H1 (cell line): ENCODE measurements around the gene RYR3. TPM values are rescaled to one million over a fixed set of nuclear protein-coding genes. Genes with fewer than 3 reads are reported as not detected.
A peak's percentile ranks its signal among the peaks of the same experiment; 100 is the strongest.

Experiments used
- CTCF ChIA-PET: fragments of 300-600 bp; sonication (Branson Sonifier 250); formaldehyde crosslinking; loops from one replicate; lab custom pipeline; 2021; ENCODE audit not compliant: partially characterized antibody; lab: Charles Lee
- POLR2A ChIA-PET: fragments of 300-600 bp; sonication (Branson Sonifier 250); formaldehyde crosslinking; loops from one replicate; lab custom pipeline; 2021; ENCODE audit warnings: inconsistent platforms; ENCODE audit not compliant: partially characterized antibody; lab: Charles Lee
- DNase-seq, 2 experiments: peaks; one replicate each; pipeline versions ENCODE4 v3.0.0 to v3.0.0-alpha.2; 2010 to 2022; ENCODE audit warnings: low spot score in 2 of 2, low read depth in 1 of 2, mixed read lengths in 1 of 2
- FAIRE-seq: peaks from 2 replicates; lab custom pipeline; 2011; peaks lifted over from hg19 to GRCh38; lab: Jason Lieb, UNC
- H2AFZ ChIP-seq: 2 replicates; pipeline ENCODE4 v1.8.1; 2012; ENCODE audit warnings: low read length, inconsistent platforms
- H2AK5ac ChIP-seq: 2 replicates; pipeline ENCODE4 v1.6.1; 2013; ENCODE audit warnings: low read depth, low read length
- H2BK120ac ChIP-seq: replicated peaks from 2 replicates; pipeline ENCODE3; 2013; ENCODE audit warnings: low read depth, low read length, inconsistent platforms
- H2BK12ac ChIP-seq: 2 replicates; pipeline ENCODE4 v1.6.1; 2013; ENCODE audit warnings: low read depth, low read length
- H2BK15ac ChIP-seq: 2 replicates; pipeline ENCODE4 v1.6.1; 2013; ENCODE audit warnings: low read length
- H2BK20ac ChIP-seq: 2 replicates; pipeline ENCODE4 v1.6.1; 2013; ENCODE audit warnings: low read length
- H2BK5ac ChIP-seq: 2 replicates; pipeline ENCODE4 v1.6.1; 2013; ENCODE audit warnings: low read depth, low read length
- H3K14ac ChIP-seq: 2 replicates; pipeline ENCODE4 v1.6.1; 2013; ENCODE audit warnings: inconsistent platforms; ENCODE audit not compliant: insufficient read length
- H3K18ac ChIP-seq: 2 replicates; pipeline ENCODE4 v1.6.1; 2013; ENCODE audit warnings: low read length; ENCODE audit errors: extremely low read depth
- H3K23ac ChIP-seq: 2 replicates; pipeline ENCODE4 v1.6.1; 2013; ENCODE audit warnings: inconsistent platforms; ENCODE audit not compliant: insufficient read length
- H3K23me2 ChIP-seq: 2 replicates; pipeline ENCODE4 v1.6.1; 2013; ENCODE audit warnings: low read depth, low read length
- H3K27ac ChIP-seq: 2 replicates; pipeline ENCODE4 v1.6.1; 2011; ENCODE audit warnings: low read depth, low read length, inconsistent platforms
- H3K27me3 ChIP-seq, 4 experiments: replicated peaks in 1 of 4; 1 replicate in 1 of 4; 2 replicates in 3 of 4; pipeline versions ENCODE4 v1.6.1 to v1.8.1; 2011 to 2013; ENCODE audit warnings: low read length in 3 of 4, mild to moderate bottlenecking in 3 of 4, inconsistent platforms in 2 of 4, mixed read lengths in 2 of 4, moderate library complexity in 1 of 4; ENCODE audit not compliant: control insufficient read depth in 3 of 4, insufficient read depth in 3 of 4; ENCODE audit errors: extremely low read depth in 1 of 4
- H3K36me3 ChIP-seq, 4 experiments: 2 replicates each; pipeline versions ENCODE4 v1.6.1 to v1.8.1; 2011 to 2013; ENCODE audit warnings: mild to moderate bottlenecking in 4 of 4, low read length in 3 of 4, moderate library complexity in 2 of 4, control low read depth in 1 of 4, inconsistent platforms in 1 of 4; ENCODE audit not compliant: insufficient read depth in 4 of 4, control insufficient read depth in 2 of 4
- H3K4ac ChIP-seq: replicated peaks from 2 replicates; pipeline ENCODE3; 2013; ENCODE audit warnings: low read length, low read depth, mixed read lengths, inconsistent platforms; ENCODE audit not compliant: insufficient read length
- H3K4me1 ChIP-seq, 4 experiments: replicated peaks in 1 of 4; 1 replicate in 1 of 4; 2 replicates in 3 of 4; pipeline versions ENCODE4 v1.6.1 to v1.8.1; 2011 to 2013; ENCODE audit warnings: low read length in 3 of 4, inconsistent platforms in 2 of 4, mixed read lengths in 1 of 4; ENCODE audit not compliant: insufficient read depth in 4 of 4, control insufficient read depth in 3 of 4
- H3K4me2 ChIP-seq, 2 experiments: 2 replicates each; pipeline versions ENCODE4 v1.6.1 to v1.8.1; 2011 to 2013; ENCODE audit warnings: low read depth in 2 of 2, low read length in 2 of 2, control low read depth in 1 of 2, inconsistent platforms in 1 of 2, mild to moderate bottlenecking in 1 of 2; ENCODE audit not compliant: insufficient read depth in 1 of 2
- H3K4me3 ChIP-seq, 4 experiments: fragments of 200-600, 300-600 bp in 1 of 4; sonication (generic), shearing (Covaris generic), sonication (Bioruptor Twin) in 1 of 4; 2 replicates each; pipeline versions ENCODE4 v1.5.1 to v1.8.1; 2011 to 2016; ENCODE audit warnings: low read length in 4 of 4, low read depth in 3 of 4, control low read depth in 2 of 4, inconsistent platforms in 2 of 4, mild to moderate bottlenecking in 2 of 4, mixed read lengths in 1 of 4, moderate library complexity in 1 of 4; ENCODE audit not compliant: insufficient read depth in 2 of 4; ENCODE audit errors: extremely low read depth in 1 of 4
- H3K56ac ChIP-seq: replicated peaks from 2 replicates; pipeline ENCODE3; 2013; ENCODE audit warnings: low read depth, mild to moderate bottlenecking, mixed read lengths, low read length, inconsistent platforms; ENCODE audit not compliant: insufficient read length
- H3K79me1 ChIP-seq: 2 replicates; pipeline ENCODE4 v1.6.1; 2013; ENCODE audit warnings: low read depth, low read length, control low read depth
- H3K79me2 ChIP-seq, 2 experiments: 2 replicates each; pipeline versions ENCODE4 v1.6.1 to v1.8.1; 2012 to 2013; ENCODE audit warnings: low read length in 2 of 2, mild to moderate bottlenecking in 2 of 2, inconsistent platforms in 1 of 2; ENCODE audit not compliant: insufficient read depth in 2 of 2, control insufficient read depth in 1 of 2
- H3K9ac ChIP-seq, 4 experiments: replicated peaks in 1 of 4; 1 replicate in 1 of 4; 2 replicates in 3 of 4; pipeline versions ENCODE4 v1.6.1 to v1.8.1; 2011 to 2013; ENCODE audit warnings: low read depth in 3 of 4, low read length in 3 of 4, control low read depth in 2 of 4, mild to moderate bottlenecking in 2 of 4, moderate library complexity in 2 of 4, inconsistent platforms in 1 of 4; ENCODE audit errors: extremely low read depth in 1 of 4
- H3K9me3 ChIP-seq, 2 experiments: 2 replicates each; pipeline versions ENCODE4 v1.6.1 to v1.8.1; 2012 to 2013; ENCODE audit warnings: mild to moderate bottlenecking in 2 of 2, moderate library complexity in 2 of 2, control low read depth in 1 of 2, inconsistent platforms in 1 of 2, low read depth in 1 of 2, low read length in 1 of 2, mixed read lengths in 1 of 2; ENCODE audit not compliant: insufficient read depth in 2 of 2
- H4K20me1 ChIP-seq, 2 experiments: replicated peaks in 1 of 2; 2 replicates each; pipeline versions ENCODE3 to v1.8.1; 2011 to 2013; ENCODE audit warnings: inconsistent platforms in 2 of 2, low read length in 2 of 2, mild to moderate bottlenecking in 1 of 2; ENCODE audit not compliant: insufficient read depth in 2 of 2, control insufficient read depth in 1 of 2
- H4K5ac ChIP-seq: 2 replicates; pipeline ENCODE4 v1.6.1; 2013; ENCODE audit warnings: low read length, low read depth, mixed read lengths, inconsistent platforms; ENCODE audit not compliant: insufficient read length
- H4K8ac ChIP-seq: 2 replicates; pipeline ENCODE4 v1.8.0; 2013; ENCODE audit warnings: mild to moderate bottlenecking, moderate library complexity, low read length, inconsistent platforms; ENCODE audit not compliant: insufficient read depth; ENCODE audit errors: extremely low read depth
- H4K91ac ChIP-seq: replicated peaks from 2 replicates; pipeline ENCODE3; 2013; ENCODE audit warnings: low read length, mixed read lengths, inconsistent platforms; ENCODE audit not compliant: insufficient read length
- ATF3 ChIP-seq: IDR thresholded peaks from 2 replicates; pipeline ENCODE4 v1.6.1; 2011; ENCODE audit warnings: low read depth, mild to moderate bottlenecking, low read length; ENCODE audit not compliant: insufficient read depth
- CHD1 ChIP-seq: IDR thresholded peaks from 2 replicates; pipeline ENCODE4 v1.6.1; 2012; ENCODE audit warnings: low read depth, low read length, improper control_type of control experiment
- CTBP2 ChIP-seq: IDR thresholded peaks from 2 replicates; pipeline ENCODE4 v1.7.0; 2011; ENCODE audit warnings: borderline replicate concordance, mild to moderate bottlenecking, moderate library complexity, mixed read lengths, low read length; ENCODE audit not compliant: insufficient read depth, insufficient read length
- HDAC6 ChIP-seq: IDR thresholded peaks from one replicate; pipeline ENCODE4 v1.7.1; 2012; ENCODE audit warnings: low read depth, mild to moderate bottlenecking, inconsistent platforms, low read length, moderate library complexity
- MAFK ChIP-seq: IDR thresholded peaks from 2 replicates; pipeline ENCODE4 v1.6.1; 2012; ENCODE audit warnings: low read depth, mild to moderate bottlenecking, improper control_type of control experiment, low read length
- NANOG ChIP-seq: IDR thresholded peaks from 2 replicates; pipeline ENCODE4 v1.6.1; 2011; ENCODE audit warnings: low read length, low read depth, mild to moderate bottlenecking, inconsistent platforms; ENCODE audit not compliant: insufficient read depth, poor library complexity, severe bottlenecking
- POU5F1 ChIP-seq: IDR thresholded peaks from 2 replicates; pipeline ENCODE4 v1.6.1; 2011; ENCODE audit warnings: low read depth, mild to moderate bottlenecking, low read length, moderate library complexity
- RAD21 ChIP-seq, 2 experiments: IDR thresholded peaks in 1 of 2; conservative IDR thresholded peaks in 1 of 2; 2 replicates each; pipeline ENCODE4 v1.6.1; 2011; ENCODE audit warnings: low read depth in 2 of 2, low read length in 2 of 2, improper control_type of control experiment in 1 of 2, inconsistent platforms in 1 of 2, mild to moderate bottlenecking in 1 of 2, moderate library complexity in 1 of 2
- RBBP5 ChIP-seq: IDR thresholded peaks from 2 replicates; pipeline ENCODE4 v1.7.1; 2012; ENCODE audit warnings: low read depth, mild to moderate bottlenecking, inconsistent platforms, low read length, moderate library complexity, borderline replicate concordance
- SUZ12 ChIP-seq: fragments of 200-600 bp; sonication (generic); IDR thresholded peaks from 2 replicates; pipeline ENCODE4 v1.6.1; 2012; ENCODE audit warnings: mild to moderate bottlenecking, inconsistent platforms, low read length, moderate library complexity, mixed read lengths
- ZNF274 ChIP-seq: IDR thresholded peaks from 2 replicates; pipeline ENCODE4 v1.7.0; 2012; ENCODE audit warnings: low read length, borderline replicate concordance; ENCODE audit errors: extremely low read depth
- whole genome bisulfite sequencing, 2 experiments: shearing (Covaris generic) in 1 of 2; methylation state at CpG; one replicate each; pipeline versions ENCODE4 v1.1.6 to v1.1.7; 2013 to 2015; ENCODE audit warnings: low lambda C conversion rate in 2 of 2, mixed read lengths in 2 of 2, inconsistent platforms in 1 of 2, low coverage in 1 of 2, missing lambda C conversion rate in 1 of 2; ENCODE audit not compliant: insufficient replicate concordance in 2 of 2, insufficient coverage in 1 of 2, insufficient read length in 1 of 2; ENCODE audit errors: extremely low coverage in 1 of 2, missing lambda C conversion rate in 1 of 2; 5-methylcytosine and 5-hydroxymethylcytosine counted together
- polyA plus RNA-seq, 7 experiments: library from polyadenylated mRNA; depleted of rRNA in 3 of 7; stranded (reverse) in 5 of 7; unstranded in 2 of 7; fragments of >200 nt in 5 of 7; fragments of 200-250 nt in 2 of 7; gene quantifications; 1 replicate in 5 of 7; 2 replicates in 1 of 7; 4 replicates in 1 of 7; pipeline versions ENCODE4 v1.2.1 to v1.2.3, GENCODE V29; 2011 to 2013; ENCODE audit warnings: missing spikeins in 2 of 7, mixed read lengths in 2 of 7
- total RNA-seq: library from RNA; stranded (reverse); fragmentation: NEBNext Ultra II Directional; extraction: Animal tissue kit (Norgen Biotek cat#: 25700); gene quantifications from 2 replicates; pipeline ENCODE4 v1.2.1, GENCODE V29; 2021

RYR3 gene
- total and polyA plus RNA-seq, 2 of the 8 experiments (the other 6 are each of a cell fraction or from before 2014, with no cell fraction given), result 0.33 to 3.4 TPM

- Histone ChIP-seq H3K14ac (no peak overlapping the region), H3K18ac (no peak overlapping the region), H3K79me2 (no peaks in the 10 kb centered on the region), H4K20me1 (no peaks in the 10 kb centered on the region), H4K8ac (no peak overlapping the region), H2AK5ac (no peak overlapping the region), H3K79me1 (no peaks in the 10 kb centered on the region), H4K5ac (no peak overlapping the region), H2BK15ac (no peak overlapping the region), H3K4me2 (no peak overlapping the region), H3K27ac (no peak overlapping the region), H3K56ac (no peak overlapping the region), H2BK120ac (no peak overlapping the region), H4K91ac (no peak overlapping the region), H3K27me3 (no peaks in the 10 kb centered on the region), H2AFZ (no peak overlapping the region), H3K4me3 (no peak overlapping the region), H2BK20ac (no peak overlapping the region), H2BK12ac (no peak overlapping the region), H3K23me2 (no peaks in the 10 kb centered on the region), H3K4ac (no peak overlapping the region), H3K4me1 (peaks cover 0 to 4% (median 0%) of the 10 kb centered on the region in 4 experiments; a peak in 1 of 7 replicates), H3K9me3 (peaks cover 4 to 15% of the 10 kb centered on the region in 2 experiments; a peak in 3 of 4 replicates), H2BK5ac (no peak overlapping the region), H3K23ac (no peak overlapping the region), H3K36me3 (no peaks in the 10 kb centered on the region), H3K9ac (no peak overlapping the region)
- ChIA-PET POLR2A (no interaction called here), CTCF (interaction anchor here (0.9 to 1.6 kb wide), 2 partner anchors 16 to 30 kb away, joined by 3 read pairs; no protein-coding TSS in a partner anchor)
- WGBS, 2 experiments, result 88% methylated on average over 5 of the region's 5 CpGs; no CpG with 5 or more reads in 1 of the 2 experiments
- TF ChIP-seq POU5F1 (no peak), RBBP5 (no peak), MAFK (no peak), ATF3 (no peak), CHD1 (no peak), RAD21 (IDR thresholded peaks at IDR 0.05 in 1 of 2, conservative IDR thresholded peaks at IDR 0.05 in 1 of 2; ENCODE audit: low read depth in 2 of 2, low read length in 2 of 2) (no peak), NANOG (no peak), CTBP2 (no peak), SUZ12 (no peak), HDAC6 (no peak), ZNF274 (no peak)
- DNase-seq (no peak), FAIRE-seq (peak; percentile 42)
Measured at GRCh38 chr15:33592864-33593263, 282.1 kb downstream of the RYR3 start.
